Kidney (tissue), 14 donors: ENCODE measurements around the gene NUFIP1. TPM values are rescaled to one million over a fixed set of nuclear protein-coding genes. Genes with fewer than 3 reads are reported as not detected.

Source experiments
- DNase-seq, 5 donors: peaks; one replicate each; pipeline ENCODE4 v3.0.0-alpha.2; 2013 to 2020
- FAIRE-seq: peaks from 2 replicates; lab custom pipeline; 2012; peaks lifted over from hg19 to GRCh38; lab: Jason Lieb, UNC
- H3K27ac ChIP-seq, 2 donors: one replicate each; pipeline ENCODE4 v1.7.0; 2013; ENCODE audit warnings: low read depth in 2 of 2, low read length in 2 of 2, inconsistent platforms in 1 of 2
- H3K27me3 ChIP-seq: one replicate; pipeline ENCODE4 v1.7.1; 2013; ENCODE audit warnings: low read length, inconsistent platforms; ENCODE audit not compliant: control insufficient read depth, insufficient read depth
- H3K36me3 ChIP-seq, 3 donors: one replicate each; pipeline versions ENCODE4 v1.7.0 to v1.7.1; 2013; ENCODE audit warnings: low read length in 3 of 3, control low read depth in 1 of 3, inconsistent platforms in 1 of 3; ENCODE audit not compliant: insufficient read depth in 3 of 3, control insufficient read depth in 2 of 3
- H3K4me1 ChIP-seq, 3 donors: one replicate each; pipeline versions ENCODE4 v1.7.0 to v1.7.1; 2013; ENCODE audit warnings: low read length in 3 of 3, inconsistent platforms in 1 of 3, low read depth in 1 of 3; ENCODE audit not compliant: control insufficient read depth in 2 of 3, insufficient read depth in 2 of 3
- H3K4me3 ChIP-seq, 3 donors: one replicate each; pipeline versions ENCODE4 v1.7.0 to v1.8.1; 2013; ENCODE audit warnings: low read length in 3 of 3, control low read depth in 1 of 3, inconsistent platforms in 1 of 3
- H3K9ac ChIP-seq, 3 donors: one replicate each; pipeline versions ENCODE4 v1.7.0 to v1.7.1; 2013; ENCODE audit warnings: low read length in 3 of 3, control low read depth in 1 of 3, inconsistent platforms in 1 of 3
- H3K9me3 ChIP-seq, 3 donors: one replicate each; pipeline versions ENCODE4 v1.7.0 to v1.7.1; 2013; ENCODE audit warnings: low read length in 3 of 3, control low read depth in 1 of 3, inconsistent platforms in 1 of 3; ENCODE audit not compliant: control insufficient read depth in 2 of 3, insufficient read depth in 1 of 3
- CTCF ChIP-seq: IDR thresholded peaks from 3 replicates; pipeline ENCODE4 v1.5.1; 2012; ENCODE audit warnings: mild to moderate bottlenecking, moderate library complexity, borderline replicate concordance; ENCODE audit not compliant: insufficient read depth; ENCODE audit errors: extremely low read depth
- intact Hi-C: fragments of 100-400 bp; cut with DNase I; formaldehyde crosslinking; loops from one replicate; pipeline ENCODE4 v1.11.1; 2022
- polyA plus RNA-seq: library from polyadenylated mRNA; stranded (reverse); fragments of 350-450 nt; fragmentation: Illumina TruSeq; extraction: RNeasy Lipid Tissue Mini Kit (QIAGEN cat#74804); gene quantifications from one replicate; pipeline ENCODE4 v1.2.3, GENCODE V29; 2014; ENCODE audit warnings: low read depth, low replicate concordance; ENCODE audit not compliant: insufficient read depth
- total RNA-seq: library from RNA; stranded (reverse); fragmentation: NEBNext Ultra II Directional; extraction: Animal tissue kit (Norgen Biotek cat#: 25700); gene quantifications from one replicate; pipeline ENCODE4 v1.2.1, GENCODE V29; 2021
- donor health status: control.
- donor health status: control.
- donor health status: control.
- donor health status: control.
- donor health status: control.
- donor health status: DM: yes; HTN: yes; CAD: no.
- donor health status: Normal renal cell carcinoma (clear cell type).

Gene NUFIP1
- total and polyA plus RNA-seq, 2 donors from 2014 or later = 3.4 to 5.5 TPM

- no peak overlapping the region for H3K4me3 ChIP-seq
- H3K9me3 ChIP-seq = no peaks in the 10 kb centered on the region
- H3K9ac ChIP-seq = no peak overlapping the region
- intact Hi-C loops = no loop called here
- H3K27me3 ChIP-seq = no peaks in the 10 kb centered on the region
- no peak overlapping the region for H3K27ac ChIP-seq
- peaks cover 4 to 21% (median 9%) of the 10 kb centered on the region in 3 donors for H3K36me3 ChIP-seq
- no peak for DNase-seq
- no peaks in the 10 kb centered on the region for H3K4me1 ChIP-seq
- FAIRE-seq = no peak
- TF ChIP-seq CTCF = no peak
Measured at GRCh38 chr13:45015300-45015699, 26.0 kb upstream of the NUFIP1 start.

GRCh38 chr13:45011198-45011597 lies 21.9 kb upstream of the NUFIP1 start:
- Histone ChIP-seq H3K27me3 (no peaks in the 10 kb centered on the region), H3K4me1 (no peaks in the 10 kb centered on the region), H3K36me3 (peaks cover 7 to 34% (median 24%) of the 10 kb centered on the region in 3 donors), H3K27ac (no peak overlapping the region), H3K9me3 (no peaks in the 10 kb centered on the region), H3K4me3 (no peak overlapping the region), H3K9ac (no peak overlapping the region)
- TF ChIP-seq CTCF = no peak
- FAIRE-seq (no peak), DNase-seq (no peak)
- intact Hi-C loops = no loop called here

- no peak for FAIRE-seq
- no peak overlapping the region for H3K9ac ChIP-seq
Measured at GRCh38 chr13:45007823-45008222, 18.6 kb upstream of the NUFIP1 start.

More at GRCh38 chr13:45007823-45008222, 18.6 kb upstream of the NUFIP1 start:
- TF ChIP-seq CTCF = no peak
- no peak overlapping the region for H3K27ac ChIP-seq
- H3K9me3 ChIP-seq = no peaks in the 10 kb centered on the region
- intact Hi-C loops = no loop called here
- no peaks in the 10 kb centered on the region for H3K27me3 ChIP-seq
- no peak overlapping the region for H3K4me3 ChIP-seq
- no peaks in the 10 kb centered on the region for H3K4me1 ChIP-seq
- peaks cover 4 to 29% (median 21%) of the 10 kb centered on the region in 3 donors for H3K36me3 ChIP-seq
- DNase-seq = no peak
